Measurements from ENCODE around the gene CFHR2. TPM values are rescaled to one million over a fixed set of nuclear protein-coding genes. Genes with fewer than 3 reads are reported as not detected.
"Not testable (repeated sequence)": the region's sequence is repeated elsewhere in the genome, so short reads cannot be mapped to it uniquely, and the experiment has no call there.

The CFHR2 gene
- not detected for total RNA-seq

DNA sequence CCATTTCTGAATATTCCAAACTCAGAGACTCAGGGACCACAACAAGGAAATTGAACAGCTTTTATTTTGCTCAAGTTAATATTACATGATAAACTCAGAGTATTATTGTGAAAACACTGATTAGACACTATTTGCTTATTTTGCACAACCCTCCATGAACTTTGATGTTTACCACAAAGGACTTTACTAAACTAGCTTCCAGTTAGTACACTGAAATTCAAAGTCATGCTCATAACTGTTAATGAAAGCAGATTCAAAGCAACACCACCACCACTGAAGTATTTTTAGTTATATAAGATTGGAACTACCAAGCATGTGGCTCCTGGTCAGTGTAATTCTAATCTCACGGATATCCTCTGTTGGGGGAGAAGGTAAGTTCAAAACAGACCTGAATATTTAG, at the start of gene CFHR2:
CFHR2 (plus strand) TSS at position 171 of the 400 bp plus-strand sequence; CDS start at position 314, 143 bp downstream.
- DNase-seq, H3K4me3 Mint-ChIP-seq: not testable (repeated sequence)

GRCh38 chr1:196896355-196896754, 47.2 kb upstream of the CFHR2 start:
- Mint-ChIP-seq H3K9me3 (no peaks in the 10 kb centered on the region), H3K27ac (no peak overlapping the region), H3K27me3 (peaks cover 21% of the 10 kb centered on the region)

More for the DNA sequence above, at the start of gene CFHR2:
- not testable (repeated sequence) for H3K36me3 Mint-ChIP-seq, H3K9me3 Mint-ChIP-seq, H3K4me1 Mint-ChIP-seq, H3K27me3 Mint-ChIP-seq, H3K27ac Mint-ChIP-seq

DNA sequence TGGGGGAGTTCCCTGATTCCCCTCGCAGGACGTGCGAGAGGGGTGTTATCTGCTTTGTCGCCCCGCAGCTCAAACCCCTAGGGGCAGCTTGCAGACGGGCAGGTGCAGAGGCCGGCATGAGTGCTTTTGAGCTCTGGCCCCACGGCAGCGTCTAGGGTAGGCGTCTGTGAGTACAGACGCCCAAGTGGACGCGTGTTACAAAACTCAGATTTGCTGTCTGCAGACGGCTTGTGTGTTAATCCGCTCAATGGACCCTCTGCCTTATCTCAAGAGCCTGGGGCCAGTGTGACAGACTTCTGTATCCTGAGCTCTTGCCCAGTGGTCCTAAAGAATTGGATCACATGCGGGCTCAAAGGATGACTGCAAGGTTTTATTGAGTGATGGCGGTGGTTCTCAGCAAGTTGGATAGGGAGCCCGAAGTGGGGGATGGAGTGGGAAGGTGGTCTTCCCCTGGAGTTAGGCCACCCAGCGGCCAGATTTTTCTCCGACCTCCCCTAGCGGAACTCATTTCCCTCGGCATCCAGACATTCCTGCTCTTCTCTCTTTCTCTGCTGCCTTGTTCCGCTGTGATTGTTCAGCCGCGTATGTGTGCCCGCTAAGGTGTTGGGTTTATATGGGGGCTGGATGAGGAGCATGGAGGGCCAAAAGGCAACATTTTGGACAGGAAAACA, 46.2 kb upstream of the CFHR2 start:
- no peak overlapping the region for H3K27ac Mint-ChIP-seq
- DNase-seq = no peak
- H3K4me1 Mint-ChIP-seq = no peaks in the 10 kb centered on the region
- no peaks in the 10 kb centered on the region for H3K9me3 Mint-ChIP-seq
- peaks cover 21% of the 10 kb centered on the region for H3K27me3 Mint-ChIP-seq
- H3K4me3 Mint-ChIP-seq = no peak overlapping the region
- no peaks in the 10 kb centered on the region for H3K36me3 Mint-ChIP-seq

More at GRCh38 chr1:196896355-196896754, 47.2 kb upstream of the CFHR2 start:
- H3K4me3 Mint-ChIP-seq = no peak overlapping the region
- H3K36me3 Mint-ChIP-seq = no peaks in the 10 kb centered on the region
- no peaks in the 10 kb centered on the region for H3K4me1 Mint-ChIP-seq
- DNase-seq = no peak

DNA sequence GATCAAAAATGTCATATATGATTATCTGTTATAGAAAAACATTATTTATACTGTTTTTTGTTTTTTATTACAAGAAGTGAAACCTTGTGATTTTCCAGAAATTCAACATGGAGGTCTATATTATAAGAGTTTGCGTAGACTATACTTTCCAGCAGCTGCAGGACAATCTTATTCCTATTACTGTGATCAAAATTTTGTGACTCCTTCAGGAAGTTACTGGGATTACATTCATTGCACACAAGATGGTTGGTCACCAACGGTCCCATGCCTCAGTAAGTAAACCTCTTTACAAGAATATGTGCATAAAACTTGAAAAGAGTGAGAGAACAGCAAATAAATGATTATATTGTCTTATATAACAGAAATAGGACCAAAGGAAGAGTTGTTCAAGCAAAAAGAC, 41.2 kb upstream of the CFHR2 start:
- no peaks in the 10 kb centered on the region for H3K36me3 Mint-ChIP-seq
- H3K27ac Mint-ChIP-seq = no peak overlapping the region
- peaks cover 17% of the 10 kb centered on the region for H3K27me3 Mint-ChIP-seq
- no peak for DNase-seq
- H3K4me1 Mint-ChIP-seq = no peaks in the 10 kb centered on the region
- H3K4me3 Mint-ChIP-seq = no peak overlapping the region
- no peaks in the 10 kb centered on the region for H3K9me3 Mint-ChIP-seq

DNA sequence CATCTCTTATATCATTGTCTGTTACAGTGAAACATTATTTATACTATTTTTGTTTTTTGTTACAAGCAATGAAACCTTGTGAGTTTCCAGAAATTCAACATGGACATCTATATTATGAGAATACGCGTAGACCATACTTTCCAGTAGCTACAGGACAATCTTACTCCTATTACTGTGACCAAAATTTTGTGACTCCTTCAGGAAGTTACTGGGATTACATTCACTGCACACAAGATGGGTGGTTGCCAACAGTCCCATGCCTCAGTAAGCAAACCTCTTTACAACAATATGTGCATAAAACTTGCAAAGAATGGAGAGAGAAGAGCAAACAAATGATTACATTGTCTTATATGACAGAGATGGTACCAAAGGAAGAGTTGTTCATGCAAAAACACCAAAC, 33.3 kb upstream of the CFHR2 start:
- no peaks in the 10 kb centered on the region for H3K4me1 Mint-ChIP-seq
- H3K4me3 Mint-ChIP-seq = no peak overlapping the region
- H3K27me3 Mint-ChIP-seq = no peaks in the 10 kb centered on the region
- H3K36me3 Mint-ChIP-seq = no peaks in the 10 kb centered on the region
- no peaks in the 10 kb centered on the region for H3K9me3 Mint-ChIP-seq
- H3K27ac Mint-ChIP-seq = no peak overlapping the region
- no peak for DNase-seq

- not testable (repeated sequence) for H3K4me1 Mint-ChIP-seq, H3K27me3 Mint-ChIP-seq
Measured at GRCh38 chr1:196912283-196912682, 31.3 kb upstream of the CFHR2 start.

GRCh38 chr1:196926839-196927238, 16.7 kb upstream of the CFHR2 start:
- not testable (repeated sequence) for H3K9me3 Mint-ChIP-seq, H3K27me3 Mint-ChIP-seq, H3K4me1 Mint-ChIP-seq

More at GRCh38 chr1:196912283-196912682, 31.3 kb upstream of the CFHR2 start:
- not testable (repeated sequence) for H3K4me3 Mint-ChIP-seq, H3K36me3 Mint-ChIP-seq, H3K27ac Mint-ChIP-seq, DNase-seq, H3K9me3 Mint-ChIP-seq

DNA sequence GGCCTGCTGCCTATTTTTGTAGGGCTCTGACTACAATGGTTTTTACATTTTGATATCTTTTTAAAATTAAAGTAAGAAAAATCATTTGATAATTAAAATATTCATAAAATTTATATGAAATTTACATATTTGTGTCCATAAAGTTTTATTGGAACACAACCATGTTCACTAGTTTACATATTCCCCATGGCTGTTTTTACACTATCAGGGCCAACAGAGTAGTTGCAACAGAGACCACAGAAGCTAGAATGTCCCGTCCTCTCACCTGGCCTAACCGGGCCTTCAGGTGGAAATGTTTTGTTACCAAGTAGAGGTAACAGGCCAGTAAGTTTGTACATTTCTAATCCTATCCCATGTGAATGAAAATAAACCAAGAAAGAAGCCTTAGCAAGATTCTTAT, 10.7 kb upstream of the CFHR2 start:
- not testable (repeated sequence) for DNase-seq, H3K9me3 Mint-ChIP-seq, H3K4me1 Mint-ChIP-seq, H3K27me3 Mint-ChIP-seq, H3K27ac Mint-ChIP-seq, H3K36me3 Mint-ChIP-seq, H3K4me3 Mint-ChIP-seq

More at GRCh38 chr1:196926839-196927238, 16.7 kb upstream of the CFHR2 start:
- not testable (repeated sequence) for H3K4me3 Mint-ChIP-seq, H3K27ac Mint-ChIP-seq, H3K36me3 Mint-ChIP-seq, DNase-seq

DNA sequence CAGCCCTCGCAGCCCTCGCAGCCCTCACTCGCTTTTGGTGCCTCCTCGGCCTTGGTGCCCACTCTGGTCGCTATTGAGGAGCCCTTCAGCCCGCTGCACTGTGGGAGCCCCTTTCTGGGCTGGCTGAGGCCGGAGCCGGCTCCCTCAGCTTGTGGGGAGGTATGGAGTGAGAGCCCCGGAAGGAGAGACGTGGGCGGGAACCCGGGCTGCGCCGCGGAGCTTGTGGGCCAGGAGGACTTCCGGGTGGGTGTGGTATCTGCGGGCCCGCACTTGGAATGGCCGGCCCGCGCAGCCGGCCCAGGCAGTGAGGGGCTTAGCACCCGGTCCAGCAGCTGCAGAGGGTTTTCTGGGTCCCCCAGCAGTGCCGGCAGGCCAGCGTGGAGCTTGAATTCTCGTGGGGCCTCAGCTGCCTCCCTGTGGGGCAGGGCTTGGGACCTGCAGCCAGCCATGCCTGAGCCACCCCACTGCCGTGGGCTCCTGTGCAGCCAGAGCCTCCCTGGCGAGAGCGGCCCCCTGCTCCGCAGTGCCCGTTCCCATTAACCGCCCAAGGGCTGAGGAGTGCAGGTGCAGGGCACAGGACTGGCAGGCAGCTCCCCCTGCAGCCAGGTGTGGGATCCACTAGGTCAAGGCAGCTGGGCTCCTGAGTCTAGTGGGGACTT, 9.9 kb upstream of the CFHR2 start:
- H3K27ac Mint-ChIP-seq = no peak overlapping the region
- H3K36me3 Mint-ChIP-seq = no peaks in the 10 kb centered on the region
- H3K4me3 Mint-ChIP-seq = no peak overlapping the region
- H3K27me3 Mint-ChIP-seq = no peaks in the 10 kb centered on the region
- H3K4me1 Mint-ChIP-seq = no peaks in the 10 kb centered on the region
- no peak for DNase-seq
- peaks cover 1% of the 10 kb centered on the region for H3K9me3 Mint-ChIP-seq

DNA sequence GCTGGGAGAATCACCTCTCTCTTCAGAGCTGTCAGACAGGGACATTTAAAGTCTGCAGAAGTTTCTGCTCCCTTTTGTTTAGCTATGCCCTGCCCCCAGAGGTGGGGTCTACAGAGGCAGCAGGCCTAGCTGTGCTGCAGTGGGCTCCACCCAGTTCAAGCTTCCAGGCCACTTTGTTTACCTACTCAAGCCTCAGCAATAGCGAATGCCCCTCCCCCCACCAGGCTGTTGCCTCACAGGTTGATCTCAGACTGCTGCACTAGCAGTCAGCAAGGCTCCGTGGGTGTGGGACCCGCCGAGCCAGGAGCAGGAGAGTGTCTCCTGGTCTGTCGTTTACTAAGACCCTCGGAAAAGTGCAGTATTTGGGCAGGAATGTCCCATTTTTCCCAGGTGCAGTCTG, 2.1 kb upstream of the CFHR2 start:
- H3K9me3 Mint-ChIP-seq, DNase-seq, H3K4me3 Mint-ChIP-seq, H3K4me1 Mint-ChIP-seq, H3K27ac Mint-ChIP-seq, H3K36me3 Mint-ChIP-seq, H3K27me3 Mint-ChIP-seq: not testable (repeated sequence)

DNA sequence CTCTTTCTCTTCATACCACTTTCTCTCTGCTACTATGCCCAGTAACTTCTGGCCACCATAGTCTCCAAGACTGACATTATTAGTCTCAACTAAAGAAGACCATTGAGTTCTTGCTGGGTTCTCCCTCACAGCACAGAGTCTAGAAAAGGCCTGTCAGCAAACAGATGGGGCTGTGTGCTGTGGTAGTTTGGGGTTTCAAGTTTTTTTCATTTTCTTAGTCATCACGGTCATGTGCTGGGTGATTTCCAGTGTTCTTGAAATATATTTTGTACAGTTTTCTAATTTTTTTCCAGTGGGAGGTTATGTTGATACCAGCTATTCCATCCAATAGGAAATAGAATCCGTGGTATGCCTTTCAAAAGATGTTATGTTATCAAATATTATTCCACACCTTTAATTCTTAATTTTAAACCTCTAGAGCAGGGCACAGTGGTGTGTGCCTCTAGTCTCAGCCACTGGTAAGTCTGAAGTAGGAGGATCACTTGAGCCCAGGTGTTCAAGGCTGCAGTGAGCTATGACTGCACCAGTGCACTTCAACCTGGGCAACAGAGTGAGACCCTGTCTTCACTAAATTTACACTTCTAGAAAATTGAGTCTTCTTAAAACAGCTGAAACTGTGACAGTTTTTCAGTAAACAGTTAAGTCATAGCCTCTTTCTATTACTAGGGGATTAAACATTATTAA, 8.3 kb downstream of the CFHR2 start:
- H3K36me3 Mint-ChIP-seq = no peaks in the 10 kb centered on the region
- no peak for DNase-seq
- H3K9me3 Mint-ChIP-seq = no peaks in the 10 kb centered on the region
- H3K4me3 Mint-ChIP-seq = no peak overlapping the region
- no peak overlapping the region for H3K27ac Mint-ChIP-seq
- H3K27me3 Mint-ChIP-seq = peaks cover 3% of the 10 kb centered on the region
- H3K4me1 Mint-ChIP-seq = no peaks in the 10 kb centered on the region

- no peaks in the 10 kb centered on the region for H3K9me3 Mint-ChIP-seq
- H3K4me1 Mint-ChIP-seq = no peaks in the 10 kb centered on the region
- H3K27me3 Mint-ChIP-seq = peaks cover 3% of the 10 kb centered on the region
- no peak overlapping the region for H3K27ac Mint-ChIP-seq
- no peak for DNase-seq
- H3K4me3 Mint-ChIP-seq = no peak overlapping the region
- H3K36me3 Mint-ChIP-seq = no peaks in the 10 kb centered on the region
Measured at GRCh38 chr1:196954778-196955177, 11.2 kb downstream of the CFHR2 start.

DNA sequence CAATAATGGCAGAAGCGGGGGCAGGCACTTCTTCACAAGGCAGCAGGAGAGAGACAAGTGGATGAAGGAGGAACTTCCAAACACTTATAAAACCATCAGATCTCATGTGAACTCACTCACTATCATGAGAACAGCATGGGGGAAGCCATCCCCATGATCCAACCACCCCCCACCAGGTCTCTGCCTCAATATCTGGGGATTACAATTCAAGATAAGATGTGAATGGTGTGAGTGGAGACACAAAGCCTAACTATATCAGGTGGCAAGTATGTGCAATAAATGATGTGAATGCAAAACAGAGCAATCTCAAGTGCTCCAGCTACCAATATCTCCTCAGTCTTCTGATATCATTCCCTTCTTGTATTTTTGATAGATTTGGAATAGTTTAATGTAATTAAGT, 12.4 kb downstream of the CFHR2 start:
- no peak overlapping the region for H3K4me3 Mint-ChIP-seq
- no peaks in the 10 kb centered on the region for H3K9me3 Mint-ChIP-seq
- H3K27ac Mint-ChIP-seq = no peak overlapping the region
- H3K4me1 Mint-ChIP-seq = no peaks in the 10 kb centered on the region
- no peaks in the 10 kb centered on the region for H3K36me3 Mint-ChIP-seq
- no peak for DNase-seq
- peaks cover 3% of the 10 kb centered on the region for H3K27me3 Mint-ChIP-seq

DNA sequence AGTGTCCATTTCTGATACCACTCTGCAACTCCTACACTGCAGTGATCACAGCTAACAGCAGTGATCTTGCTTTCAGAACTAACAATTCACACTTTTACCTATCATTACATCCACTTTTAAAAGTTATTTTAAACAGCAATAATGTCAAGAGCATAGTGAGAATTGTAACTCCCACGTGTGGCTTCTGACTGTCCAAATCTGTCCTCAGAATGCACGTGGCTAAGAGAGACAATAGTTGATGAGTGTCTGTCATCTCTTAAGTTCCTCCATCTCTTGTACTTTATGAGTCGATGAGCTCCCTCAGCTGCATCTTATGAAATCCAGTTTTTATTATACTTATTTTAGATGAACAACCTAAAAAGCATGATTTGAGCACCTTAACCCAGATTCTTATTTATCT, 17.3 kb downstream of the CFHR2 start:
- no peaks in the 10 kb centered on the region for H3K36me3 Mint-ChIP-seq
- no peaks in the 10 kb centered on the region for H3K4me1 Mint-ChIP-seq
- H3K27ac Mint-ChIP-seq = no peak overlapping the region
- H3K27me3 Mint-ChIP-seq = no peaks in the 10 kb centered on the region
- no peaks in the 10 kb centered on the region for H3K9me3 Mint-ChIP-seq
- no peak for DNase-seq
- no peak overlapping the region for H3K4me3 Mint-ChIP-seq

- Mint-ChIP-seq H3K27ac (no peak overlapping the region), H3K9me3 (no peaks in the 10 kb centered on the region), H3K36me3 (no peaks in the 10 kb centered on the region), H3K4me3 (no peak overlapping the region), H3K4me1 (no peaks in the 10 kb centered on the region), H3K27me3 (no peaks in the 10 kb centered on the region)
- no peak for DNase-seq
Measured at GRCh38 chr1:196970182-196970581, 26.6 kb downstream of the CFHR2 start.

GRCh38 chr1:196976278-196976677, 32.7 kb downstream of the CFHR2 start:
- no peaks in the 10 kb centered on the region for H3K9me3 Mint-ChIP-seq
- no peaks in the 10 kb centered on the region for H3K4me1 Mint-ChIP-seq
- DNase-seq = no peak
- H3K36me3 Mint-ChIP-seq = no peaks in the 10 kb centered on the region
- no peaks in the 10 kb centered on the region for H3K27me3 Mint-ChIP-seq
- no peak overlapping the region for H3K27ac Mint-ChIP-seq
- no peak overlapping the region for H3K4me3 Mint-ChIP-seq

Measured in activated naive CD8-positive, alpha-beta T cell treated with anti-CD3 and anti-CD28 coated beads for 36 hours (primary cell).